Kidney (tissue), 22 donors: ENCODE measurements around the gene SNX25. TPM values are rescaled to one million over a fixed set of nuclear protein-coding genes. Genes with fewer than 3 reads are reported as not detected.

ENCODE experiments used
- DNase-seq, 5 donors: peaks; one replicate each; pipeline ENCODE4 v3.0.0-alpha.2; 2013 to 2020
- FAIRE-seq: peaks from 2 replicates; lab custom pipeline; 2012; peaks lifted over from hg19 to GRCh38; lab: Jason Lieb, UNC
- H3K27ac ChIP-seq, 2 donors: one replicate each; pipeline ENCODE4 v1.7.0; 2013; ENCODE audit warnings: low read depth in 2 of 2, low read length in 2 of 2, inconsistent platforms in 1 of 2
- H3K27me3 ChIP-seq: one replicate; pipeline ENCODE4 v1.7.1; 2013; ENCODE audit warnings: low read length, inconsistent platforms; ENCODE audit not compliant: control insufficient read depth, insufficient read depth
- H3K36me3 ChIP-seq, 3 donors: one replicate each; pipeline versions ENCODE4 v1.7.0 to v1.7.1; 2013; ENCODE audit warnings: low read length in 3 of 3, control low read depth in 1 of 3, inconsistent platforms in 1 of 3; ENCODE audit not compliant: insufficient read depth in 3 of 3, control insufficient read depth in 2 of 3
- H3K4me1 ChIP-seq, 3 donors: one replicate each; pipeline versions ENCODE4 v1.7.0 to v1.7.1; 2013; ENCODE audit warnings: low read length in 3 of 3, inconsistent platforms in 1 of 3, low read depth in 1 of 3; ENCODE audit not compliant: control insufficient read depth in 2 of 3, insufficient read depth in 2 of 3
- H3K4me3 ChIP-seq, 3 donors: one replicate each; pipeline versions ENCODE4 v1.7.0 to v1.8.1; 2013; ENCODE audit warnings: low read length in 3 of 3, control low read depth in 1 of 3, inconsistent platforms in 1 of 3
- H3K9ac ChIP-seq, 3 donors: one replicate each; pipeline versions ENCODE4 v1.7.0 to v1.7.1; 2013; ENCODE audit warnings: low read length in 3 of 3, control low read depth in 1 of 3, inconsistent platforms in 1 of 3
- H3K9me3 ChIP-seq, 3 donors: one replicate each; pipeline versions ENCODE4 v1.7.0 to v1.7.1; 2013; ENCODE audit warnings: low read length in 3 of 3, control low read depth in 1 of 3, inconsistent platforms in 1 of 3; ENCODE audit not compliant: control insufficient read depth in 2 of 3, insufficient read depth in 1 of 3
- CTCF ChIP-seq: IDR thresholded peaks from 3 replicates; pipeline ENCODE4 v1.5.1; 2012; ENCODE audit warnings: mild to moderate bottlenecking, moderate library complexity, borderline replicate concordance; ENCODE audit not compliant: insufficient read depth; ENCODE audit errors: extremely low read depth
- intact Hi-C: fragments of 100-400 bp; cut with DNase I; formaldehyde crosslinking; loops from one replicate; pipeline ENCODE4 v1.11.1; 2022
- long read RNA-seq, 10 donors: library from polyadenylated mRNA in 1 of 10; unstranded in 1 of 10; transcript quantifications; one replicate each; pipeline ENCODE4 v2.0.0 and lab custom pipeline, GENCODE V29; 2021 to 2026
- polyA plus RNA-seq: library from polyadenylated mRNA; stranded (reverse); fragments of 350-450 nt; fragmentation: Illumina TruSeq; extraction: RNeasy Lipid Tissue Mini Kit (QIAGEN cat#74804); gene quantifications from one replicate; pipeline ENCODE4 v1.2.3, GENCODE V29; 2014; ENCODE audit warnings: low read depth, low replicate concordance; ENCODE audit not compliant: insufficient read depth
- total RNA-seq: library from RNA; stranded (reverse); fragmentation: NEBNext Ultra II Directional; extraction: Animal tissue kit (Norgen Biotek cat#: 25700); gene quantifications from one replicate; pipeline ENCODE4 v1.2.1, GENCODE V29; 2021
- donor health status: control.
- donor health status: control.
- donor health status: control.
- donor health status: control.
- donor health status: control.
- donor health status: DM: yes; HTN: yes; CAD: no.
- donor health status: Normal renal cell carcinoma (clear cell type).

SNX25 gene
- total RNA-seq (19.4 TPM), polyA plus RNA-seq (8.9 TPM)
- long read RNA-seq, donor 1, partial matches to known transcripts = 0 of 3 reads
- long read RNA-seq, donor 1, other reads (novel, unspliced or antisense) = 0 of 3 reads
- long read RNA-seq, donor 2 = 0 reads
- long read RNA-seq, donor 3, partial matches to known transcripts = 0 of 1 reads
- long read RNA-seq, donor 3, other reads (novel, unspliced or antisense) = 0 of 1 reads
- long read RNA-seq, donor 4, partial matches to known transcripts = 0 of 2 reads
- long read RNA-seq, donor 4, other reads (novel, unspliced or antisense) = 0 of 2 reads
- long read RNA-seq, donor 5 = 0 reads
- long read RNA-seq, donor 6 = 0 reads
- long read RNA-seq, donor 7, transcript SNX25-201 (19 exons, 3,264 nt) = major isoform, 15 of 32 reads
- long read RNA-seq, donor 7, partial matches to known transcripts = 2 of 32 reads
- long read RNA-seq, donor 7, other reads (novel, unspliced or antisense) = 15 of 32 reads
- long read RNA-seq, donor 8, partial matches to known transcripts = 0 of 2 reads
- long read RNA-seq, donor 8, other reads (novel, unspliced or antisense) = 0 of 2 reads
- long read RNA-seq, donor 9 = 0 reads
- long read RNA-seq, donor 10, partial matches to known transcripts = 0 of 1 reads
- long read RNA-seq, donor 10, other reads (novel, unspliced or antisense) = 0 of 1 reads

DNA sequence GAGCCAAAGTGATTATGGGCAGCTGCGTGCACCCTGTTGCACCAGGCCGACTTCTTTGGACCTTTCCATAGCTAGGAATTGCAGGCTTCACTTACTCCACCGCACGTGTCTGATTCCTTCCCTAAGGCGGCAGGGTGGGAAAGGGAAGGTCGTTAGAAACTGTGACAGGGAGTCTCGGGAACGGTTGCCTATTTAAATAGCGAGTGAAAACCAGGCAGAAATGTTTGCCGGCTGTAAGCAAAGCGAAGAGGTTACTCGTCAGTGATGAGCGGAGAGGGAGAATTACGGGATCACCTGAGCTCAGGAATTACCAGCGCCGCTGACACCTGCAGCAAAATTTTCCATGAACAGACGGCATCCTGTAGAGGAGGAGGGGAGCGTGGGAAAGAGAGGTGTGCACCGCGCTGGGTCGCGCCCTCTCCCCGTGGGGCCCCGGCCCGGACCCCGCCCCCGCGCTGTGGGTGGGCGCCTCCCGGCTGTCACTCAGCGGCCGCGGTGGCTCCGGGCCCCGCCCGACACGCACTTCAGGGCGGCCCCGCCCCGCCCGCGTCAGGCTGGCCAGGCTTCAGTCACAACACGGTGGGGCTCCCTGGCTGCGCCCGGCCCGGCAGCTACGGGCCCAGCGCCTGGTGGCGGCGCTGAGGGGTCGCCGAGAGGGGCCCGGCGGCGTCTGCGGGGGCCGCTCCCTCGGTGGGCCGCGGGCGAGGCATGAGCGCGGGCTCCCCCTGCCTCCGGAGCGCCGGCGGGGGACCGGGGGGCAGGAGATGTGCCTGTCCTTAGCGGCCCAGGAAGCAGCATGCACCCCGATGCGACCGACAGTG lies at the start of gene SNX25:
TSS of gene SNX25 (plus strand) at position 568 of the 821 bp plus-strand sequence. CDS start at position 797, 229 bp downstream.
- no peaks in the 10 kb centered on the region for H3K27me3 ChIP-seq
- H3K27ac ChIP-seq = peak within 1 kb of the TSS; percentile 71 to 78
- peak; percentile 11 for TF ChIP-seq CTCF
- H3K9me3 ChIP-seq = no peaks in the 10 kb centered on the region
- H3K4me3 ChIP-seq = peak within 1 kb of the TSS; percentile 94 to 97 (median 95)
- FAIRE-seq (no peak), DNase-seq (peak; percentile 90 to 96 (median 94))
- intact Hi-C loops = no loop called here
- peak within 1 kb of the TSS; percentile 41 to 90 (median 89) for H3K9ac ChIP-seq
- H3K4me1 ChIP-seq = peaks cover 3 to 14% (median 6%) of the 10 kb centered on the region in 3 donors
- no peaks in the 10 kb centered on the region for H3K36me3 ChIP-seq

GRCh38 chr4:185165605-185166063 lies 43.8 kb upstream of the SNX25 start:
- intact Hi-C loops = no loop called here
- peaks cover 6 to 8% (median 6%) of the 10 kb centered on the region in 3 donors for H3K36me3 ChIP-seq
- no peaks in the 10 kb centered on the region for H3K27me3 ChIP-seq
- H3K27ac ChIP-seq = no peak overlapping the region
- no peak for FAIRE-seq
- H3K4me1 ChIP-seq = no peaks in the 10 kb centered on the region
- TF ChIP-seq CTCF = no peak
- H3K9ac ChIP-seq = no peak overlapping the region
- DNase-seq = peak in 1 of 5 donors; percentile 38
- H3K4me3 ChIP-seq = no peak overlapping the region
- no peaks in the 10 kb centered on the region for H3K9me3 ChIP-seq

DNA sequence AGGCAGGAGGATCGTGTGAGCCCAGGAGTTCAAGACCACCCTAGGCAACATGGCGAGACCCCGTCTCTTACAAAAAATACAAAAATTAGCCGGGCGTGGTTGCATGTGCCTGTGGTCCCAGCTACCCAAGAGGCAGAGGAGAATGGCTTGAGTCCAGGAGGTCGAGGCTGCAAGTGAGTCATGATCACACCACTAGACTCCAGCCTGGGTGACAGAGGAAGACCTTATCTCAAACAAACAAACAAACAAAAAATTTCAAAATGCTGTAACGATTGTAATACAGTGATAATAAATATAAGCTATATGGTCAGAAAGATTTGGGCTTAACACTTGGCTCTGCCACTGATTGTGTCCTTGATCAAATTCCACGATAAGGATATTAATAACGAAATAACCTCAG lies 42.2 kb upstream of the SNX25 start:
- DNase-seq (no peak), FAIRE-seq (no peak)
- Histone ChIP-seq H3K36me3 (peaks cover 2 to 8% (median 6%) of the 10 kb centered on the region in 3 donors), H3K27ac (no peak overlapping the region), H3K9ac (no peak overlapping the region), H3K4me3 (no peak overlapping the region), H3K4me1 (peaks cover 0 to 2% (median 0%) of the 10 kb centered on the region in 3 donors), H3K27me3 (no peaks in the 10 kb centered on the region), H3K9me3 (no peaks in the 10 kb centered on the region)
- no peak for TF ChIP-seq CTCF
- intact Hi-C loops = no loop called here
